HG03066 (cell line): ENCODE results near the gene GPD1.
"Not testable (repeated sequence)": the region's sequence is repeated elsewhere in the genome, so short reads cannot be mapped to it uniquely, and the experiment has no call there.

ENCODE experiments used
- ATAC-seq: cut with Tn5 transposase; IDR thresholded peaks from one replicate; pipeline ENCODE4 v1.9.1; 2021; ENCODE audit warnings: low read depth; ENCODE audit not compliant: unreplicated experiment

The GPD1 gene

GRCh38 chr12:50119387-50119786 lies 15.6 kb downstream of the GPD1 start:
- ATAC-seq, result no peak

GRCh38 chr12:50120521-50120920 lies 16.7 kb downstream of the GPD1 start:
- no peak for ATAC-seq

DNA sequence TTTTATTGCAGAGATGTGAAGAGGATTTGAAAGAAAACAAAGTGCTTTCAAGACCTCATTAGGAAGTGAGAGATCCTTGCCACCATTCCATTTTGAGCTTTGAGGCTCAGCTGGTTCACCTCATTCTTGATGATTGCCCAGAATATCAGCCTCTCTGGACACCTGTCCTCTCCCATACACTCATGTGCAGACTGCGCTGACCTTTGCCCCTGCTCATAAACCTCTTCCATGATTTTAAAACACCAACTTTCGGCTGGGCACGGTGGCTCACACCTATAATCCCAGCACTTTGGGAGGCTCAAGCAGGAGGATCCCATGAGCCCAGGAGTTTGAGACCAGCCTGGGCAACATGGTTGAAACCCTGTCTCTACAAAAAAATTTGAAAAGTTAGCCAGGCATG lies 17.1 kb downstream of the GPD1 start:
- ATAC-seq, result no peak

DNA sequence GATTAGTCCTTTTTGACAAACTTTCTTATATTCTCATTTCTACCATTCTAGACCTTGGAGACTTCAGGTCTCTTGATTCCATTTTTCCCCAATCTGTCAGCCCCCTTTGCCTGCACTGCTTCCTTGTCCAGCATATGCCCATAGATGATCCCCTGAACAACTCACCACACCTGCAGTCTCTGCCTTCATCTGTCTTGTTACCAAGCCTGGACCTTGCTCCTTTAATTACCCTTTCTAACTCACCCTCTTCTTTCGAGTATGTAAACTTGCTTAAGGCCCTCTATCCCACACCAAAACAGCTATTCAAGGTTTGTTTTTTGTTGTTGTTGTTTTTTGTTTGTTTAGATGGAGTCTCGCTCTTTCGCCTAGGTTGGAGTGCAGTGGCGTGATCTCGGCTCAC lies 17.8 kb downstream of the GPD1 start:
- ATAC-seq, result no peak

- no peak for ATAC-seq
Observed at GRCh38 chr12:50123203-50123602, 19.4 kb downstream of the GPD1 start.

GRCh38 chr12:50127546-50127945 lies 23.7 kb downstream of the GPD1 start:
- no peak for ATAC-seq

DNA sequence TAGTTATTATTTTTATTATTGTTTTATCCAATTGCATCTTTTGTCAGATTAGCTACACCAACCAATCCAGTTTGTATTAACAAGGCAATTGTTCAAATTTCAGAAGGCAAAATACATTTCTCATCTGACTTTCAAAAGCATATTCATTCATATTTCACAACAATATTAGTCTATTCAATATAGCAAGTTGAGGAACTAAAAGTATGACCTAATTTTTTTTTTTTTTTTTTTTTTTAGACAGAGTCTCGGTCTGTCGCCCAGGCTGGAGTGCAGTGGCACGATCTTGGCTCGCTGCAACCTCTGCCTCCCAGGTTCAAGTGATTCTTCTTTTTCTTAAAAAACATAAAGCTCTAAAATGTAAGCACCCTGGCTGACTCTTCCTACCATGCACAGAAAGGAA lies 25.5 kb downstream of the GPD1 start:
- no peak for ATAC-seq

DNA sequence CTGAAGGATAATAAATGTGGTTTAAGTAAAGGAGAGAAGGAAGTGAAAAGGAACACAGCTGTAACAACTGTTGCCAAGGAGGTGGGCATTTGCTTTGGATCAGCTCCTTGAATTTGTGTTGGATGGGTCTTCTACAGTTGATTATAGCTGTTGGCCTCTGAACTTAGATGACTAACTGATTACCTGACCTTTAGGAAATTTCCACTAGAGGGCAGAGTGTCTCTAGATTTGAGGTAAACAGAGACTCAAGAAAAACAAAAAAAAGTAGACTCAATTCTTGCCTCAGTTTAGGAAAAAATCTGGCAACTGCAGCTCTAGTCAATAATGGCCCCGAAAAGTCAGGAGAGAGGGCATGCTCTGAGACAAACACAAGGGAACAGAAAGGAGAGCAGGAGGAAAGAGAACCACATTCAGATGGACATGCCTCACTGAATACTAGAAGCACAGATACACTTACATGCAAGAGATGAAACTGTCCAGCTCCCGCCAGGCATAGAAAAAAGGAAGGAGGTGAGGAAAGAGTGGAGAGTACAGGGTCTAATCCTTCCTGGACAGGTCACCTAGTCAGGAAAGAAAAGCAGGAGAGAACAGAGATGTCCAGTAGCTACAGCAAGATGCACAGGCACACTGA lies 28.8 kb downstream of the GPD1 start:
- no peak for ATAC-seq

DNA sequence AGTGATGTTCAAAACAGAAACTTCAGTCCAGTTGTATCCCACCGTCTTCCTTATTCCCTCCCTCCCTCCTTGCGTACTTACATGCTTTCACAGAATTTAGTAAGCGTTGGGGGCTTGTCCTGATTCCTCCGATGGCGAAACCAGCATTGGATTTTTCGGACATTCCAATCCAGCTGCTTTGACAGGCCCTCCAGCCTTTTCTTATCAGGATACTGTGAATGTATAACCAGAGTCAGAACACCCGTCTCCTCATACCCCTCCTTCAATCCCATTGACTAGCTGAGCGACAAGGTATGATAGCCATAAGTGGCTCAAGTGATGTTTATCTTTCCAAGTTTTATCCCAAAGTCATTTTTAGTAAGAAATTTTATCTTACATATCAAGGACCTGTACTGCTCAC lies 39.2 kb downstream of the GPD1 start:
- ATAC-seq, result no peak

GRCh38 chr12:50145439-50145838 lies 41.6 kb downstream of the GPD1 start:
- ATAC-seq, result no peak

DNA sequence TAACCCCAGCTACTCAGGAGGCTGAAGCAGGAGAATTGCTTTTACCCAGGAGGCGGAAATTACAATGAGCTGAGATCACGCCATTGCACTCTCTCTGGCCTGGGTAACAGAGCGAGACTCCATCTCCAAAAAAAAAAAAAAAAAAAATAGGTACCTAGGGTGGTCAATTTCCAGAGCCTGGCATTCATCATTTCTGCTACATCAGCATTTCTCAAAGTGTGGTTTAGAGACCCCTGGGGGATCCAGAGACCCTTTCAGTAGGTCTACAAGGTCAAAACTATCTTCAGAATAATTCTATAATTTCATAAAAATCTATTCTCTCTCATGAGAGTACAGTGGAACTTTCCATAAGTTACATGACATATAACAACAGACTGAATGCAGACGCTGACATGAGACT lies 43.5 kb downstream of the GPD1 start:
- no peak for ATAC-seq

DNA sequence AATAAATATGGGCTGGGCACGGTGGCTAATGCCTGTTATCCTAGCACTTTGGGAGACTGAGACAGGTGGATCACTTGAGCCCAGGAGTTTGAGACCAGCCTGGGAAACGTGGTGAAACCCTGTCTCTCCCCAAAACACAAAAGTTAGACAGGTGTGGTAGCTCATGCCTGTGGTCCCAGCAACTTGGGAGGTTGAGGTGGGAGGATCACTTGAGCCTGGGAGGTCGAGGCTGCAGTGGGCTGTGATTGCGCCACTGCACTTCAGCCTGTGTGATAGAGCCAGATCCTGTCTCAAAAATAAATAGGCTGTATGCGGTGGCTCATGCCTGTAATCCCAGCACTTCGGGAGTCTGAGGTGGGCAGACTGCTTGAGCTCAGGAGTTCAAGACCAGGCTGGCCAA lies 44.2 kb downstream of the GPD1 start:
- ATAC-seq, result not testable (repeated sequence)

GRCh38 chr12:50149311-50149710 lies 45.5 kb downstream of the GPD1 start:
- no peak for ATAC-seq

- ATAC-seq, result no peak
Observed at GRCh38 chr12:50151047-50151687, 47.4 kb downstream of the GPD1 start.

DNA sequence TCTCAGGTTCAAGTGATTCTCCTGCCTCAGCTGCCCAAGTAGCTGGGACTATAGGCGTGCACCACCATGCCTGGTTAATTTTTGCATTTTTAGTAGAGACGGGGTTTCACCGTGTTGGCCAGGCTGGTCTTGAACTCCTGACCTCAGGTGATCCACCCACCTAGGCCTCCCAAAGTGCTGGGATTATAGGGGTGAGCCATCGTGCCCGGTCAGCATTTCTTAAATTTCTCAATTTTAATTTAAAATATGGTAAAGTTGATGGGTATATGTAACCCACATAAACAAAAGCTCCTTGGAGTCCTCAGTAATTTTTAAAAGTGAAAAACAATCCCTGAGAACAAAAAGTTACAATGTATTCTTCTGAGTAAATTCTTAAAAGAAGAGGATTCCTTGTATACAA lies 51.1 kb downstream of the GPD1 start:
- not testable (repeated sequence) for ATAC-seq

DNA sequence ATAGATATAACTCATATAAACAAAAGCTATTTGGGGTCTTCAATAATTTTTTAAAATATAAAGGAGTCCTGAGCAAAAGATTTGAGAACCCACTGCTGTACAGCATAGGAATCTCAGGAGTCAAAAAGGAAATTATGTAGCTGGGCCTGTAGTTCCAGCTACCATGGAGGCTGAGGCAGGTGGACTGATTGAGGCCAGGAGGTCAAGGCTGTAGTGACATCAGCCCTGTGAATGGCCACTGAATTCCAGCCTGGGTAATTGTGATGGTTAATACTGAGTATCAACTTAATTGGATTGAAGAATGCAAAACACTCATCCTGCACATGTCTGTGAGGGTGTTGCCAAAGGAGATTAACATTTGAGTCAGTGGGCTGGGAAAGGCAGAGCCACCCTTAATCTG lies 52.8 kb downstream of the GPD1 start:
- no peak for ATAC-seq

GRCh38 chr12:50157259-50157658 lies 53.5 kb downstream of the GPD1 start:
- ATAC-seq, result no peak

- ATAC-seq, result no peak
Observed at GRCh38 chr12:50160643-50161042, 56.8 kb downstream of the GPD1 start.
